GM21528 (cell line): ENCODE measurements around the gene FOXD1.
"Not testable (repeated sequence)": the region's sequence is repeated elsewhere in the genome, so short reads cannot be mapped to it uniquely, and the experiment has no call there.

ENCODE experiments used
- ATAC-seq: cut with Tn5 transposase; IDR thresholded peaks from one replicate; pipeline ENCODE4 v1.9.1; 2021; ENCODE audit warnings: mild to moderate bottlenecking, moderate library complexity; ENCODE audit not compliant: unreplicated experiment, low FRiP score

The FOXD1 gene

DNA sequence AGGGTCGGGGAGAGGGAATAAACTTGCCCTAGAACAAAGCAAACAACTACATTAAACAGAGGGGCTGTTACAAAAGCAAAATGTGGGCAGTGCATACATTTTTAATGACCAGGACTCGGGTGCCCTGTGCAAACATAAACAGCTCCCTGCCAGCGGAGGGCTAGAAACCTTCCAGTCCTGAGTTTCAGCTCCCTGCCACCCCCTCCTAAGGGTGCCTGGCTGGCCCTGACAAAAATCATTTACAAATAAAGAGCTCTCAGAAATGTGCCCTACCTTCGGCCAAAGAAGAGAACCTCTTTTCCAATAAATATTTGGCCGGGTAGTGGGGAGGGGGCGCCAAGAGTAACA, 29.5 kb downstream of the FOXD1 start:
- no peak for ATAC-seq

DNA sequence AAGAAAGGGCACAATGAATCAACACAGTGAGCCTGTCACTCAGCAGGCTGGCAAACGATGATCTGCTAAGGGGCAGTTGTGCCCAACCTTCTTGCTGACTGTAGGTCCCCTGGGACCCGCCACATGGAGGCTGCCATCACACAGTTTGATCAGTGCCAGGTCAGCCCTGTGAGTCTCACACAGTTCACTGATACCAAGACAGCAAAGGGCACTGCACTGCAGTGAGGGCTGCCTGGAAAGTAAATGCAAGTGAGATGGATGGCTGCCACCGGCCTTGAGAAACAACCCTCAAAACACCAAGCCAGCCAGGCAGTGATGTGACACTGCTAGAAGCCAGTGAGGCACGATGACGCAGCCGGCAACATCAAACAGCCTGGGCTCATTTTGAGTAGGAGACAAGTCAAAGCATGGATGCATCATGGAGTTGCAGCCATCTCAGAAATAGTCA, 30.3 kb downstream of the FOXD1 start:
- no peak for ATAC-seq

DNA sequence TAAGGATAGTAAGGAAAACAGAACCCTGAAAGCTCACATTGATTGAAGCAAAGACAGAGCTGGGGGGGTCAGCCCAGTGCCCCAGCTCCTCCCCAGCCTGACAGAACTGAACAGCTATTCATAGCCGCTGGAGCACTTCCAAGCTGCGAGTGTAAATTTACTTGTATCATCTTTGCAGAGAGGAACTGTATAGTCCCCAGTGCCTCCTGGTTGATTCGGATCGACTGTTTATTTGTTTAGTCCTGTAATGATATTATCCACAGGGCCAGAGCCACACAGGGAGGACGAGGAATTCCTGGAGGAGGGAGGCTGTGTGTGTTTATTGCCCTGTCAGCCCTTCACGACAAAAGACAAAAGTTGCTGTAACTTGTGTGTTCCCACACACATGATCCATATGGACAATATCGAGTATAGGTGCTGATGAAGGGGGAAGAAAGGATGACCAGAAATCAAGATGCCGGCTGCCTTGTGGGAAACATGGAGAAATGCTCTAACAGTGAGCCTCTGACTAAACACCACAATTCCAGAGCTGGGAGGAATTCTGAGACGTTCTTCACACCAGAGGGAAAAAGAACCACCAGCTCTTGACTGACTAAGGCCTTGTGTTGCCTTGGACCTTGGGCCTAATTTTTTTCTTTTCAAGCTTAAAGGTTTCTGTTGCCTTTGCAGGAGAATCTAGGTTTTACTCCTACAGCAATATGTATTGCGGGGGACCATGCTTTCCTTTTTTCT, 31.1 kb downstream of the FOXD1 start:
- ATAC-seq = no peak

DNA sequence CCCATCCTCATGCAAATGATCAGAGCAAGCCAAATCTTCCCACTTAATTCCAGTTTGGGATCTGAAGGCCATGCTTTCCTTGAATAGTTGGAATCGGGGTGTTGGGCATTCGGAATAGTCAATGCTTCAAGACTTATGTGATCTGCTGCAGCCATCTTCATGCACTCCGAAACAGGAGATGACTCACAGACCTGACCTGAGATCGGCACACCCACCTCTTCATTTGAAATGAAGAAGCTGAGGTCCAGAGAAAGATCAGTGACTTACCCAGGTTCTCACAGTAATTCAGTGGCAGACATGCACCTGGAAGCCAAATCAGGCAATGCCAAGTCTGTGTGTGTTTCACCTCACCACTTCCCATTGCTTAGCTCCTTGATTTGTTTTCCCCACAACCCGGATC, 33.0 kb downstream of the FOXD1 start:
- ATAC-seq = no peak

DNA sequence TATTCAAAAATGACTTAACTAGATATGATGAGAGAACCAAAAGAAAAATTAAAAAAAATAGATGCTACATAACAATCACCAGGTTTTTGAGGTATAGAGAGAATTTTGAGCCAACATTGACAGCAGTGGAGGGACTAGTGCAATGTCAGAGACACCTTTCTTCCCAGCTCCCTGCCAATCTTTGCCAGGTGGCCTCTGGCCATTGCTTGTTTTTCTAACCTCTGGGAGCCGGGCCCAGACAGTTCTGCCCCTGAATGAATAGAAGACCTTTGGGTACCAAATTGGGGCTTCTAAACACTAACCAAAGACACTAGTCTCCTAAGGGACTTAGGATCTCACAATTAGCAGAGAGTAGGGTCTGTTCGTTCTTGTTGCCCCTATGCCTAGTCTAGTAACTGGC, 33.4 kb downstream of the FOXD1 start:
- ATAC-seq = no peak

DNA sequence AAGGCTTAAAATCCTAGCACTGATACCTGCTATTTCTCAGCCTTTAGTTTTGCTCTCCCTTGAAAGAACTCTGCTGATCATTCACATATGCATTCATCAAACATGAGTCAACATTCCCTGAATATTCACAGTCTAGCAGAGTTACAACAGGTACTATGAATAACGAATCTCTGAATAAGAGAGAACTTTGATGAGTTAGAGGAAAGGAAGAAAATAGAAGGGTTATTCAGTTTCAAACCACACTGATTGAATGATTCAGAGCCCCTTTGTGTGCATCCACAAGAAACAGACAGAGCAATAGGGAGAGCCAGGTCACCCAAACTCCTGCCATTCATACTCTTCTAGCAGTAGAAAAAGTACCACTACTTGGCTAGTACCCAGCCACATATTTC, 36.0 kb downstream of the FOXD1 start:
- no peak for ATAC-seq

DNA sequence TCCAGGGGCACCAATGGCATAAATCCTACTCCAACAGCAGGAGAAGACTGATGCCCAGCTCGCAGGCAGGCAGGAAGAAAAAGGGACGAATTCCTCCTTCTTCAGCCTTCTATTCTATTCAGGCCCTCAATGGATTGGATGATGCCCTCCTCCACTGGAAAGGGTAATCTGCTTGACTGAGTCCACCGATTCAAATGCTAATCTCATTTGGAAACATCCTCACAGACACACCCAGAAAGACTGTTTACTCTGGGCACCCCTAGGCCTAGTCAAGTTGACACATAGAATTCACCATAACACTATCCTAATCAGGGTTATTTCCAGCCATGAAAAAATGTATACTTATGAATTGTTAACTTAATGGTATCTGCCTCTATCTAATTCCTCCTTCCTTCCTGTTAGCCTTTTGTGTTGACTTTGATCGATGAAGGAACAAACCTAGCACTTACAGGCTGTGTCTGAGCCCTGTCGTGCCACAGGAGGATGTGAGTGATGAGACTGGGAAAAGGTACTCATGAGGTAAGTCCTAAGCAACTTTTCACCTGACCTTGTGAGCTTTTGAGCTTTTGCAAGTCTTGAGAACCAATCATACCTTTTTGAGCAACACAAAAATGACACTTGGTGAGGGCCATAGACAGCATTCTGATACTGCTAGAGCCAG, 36.5 kb downstream of the FOXD1 start:
- no peak for ATAC-seq

DNA sequence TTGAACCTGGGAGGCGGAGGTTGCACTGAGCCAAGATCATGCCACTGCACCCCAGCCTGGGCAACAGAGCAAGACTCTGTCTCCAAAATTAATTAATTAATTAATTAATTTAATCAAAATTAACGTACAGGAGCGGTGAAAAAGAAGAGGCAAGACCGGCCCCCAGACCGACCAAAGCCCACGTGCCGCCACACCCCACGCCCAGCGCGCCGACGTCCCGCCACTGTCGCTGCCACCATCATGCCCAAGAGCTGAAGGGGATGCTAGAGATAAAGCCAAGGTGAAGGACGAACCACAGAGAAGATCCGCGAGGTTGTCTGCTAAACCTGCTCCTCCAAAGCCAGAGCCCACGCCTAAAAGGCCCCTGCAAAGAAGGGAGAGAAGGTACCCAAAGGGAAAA, 38.6 kb downstream of the FOXD1 start:
- not testable (repeated sequence) for ATAC-seq

DNA sequence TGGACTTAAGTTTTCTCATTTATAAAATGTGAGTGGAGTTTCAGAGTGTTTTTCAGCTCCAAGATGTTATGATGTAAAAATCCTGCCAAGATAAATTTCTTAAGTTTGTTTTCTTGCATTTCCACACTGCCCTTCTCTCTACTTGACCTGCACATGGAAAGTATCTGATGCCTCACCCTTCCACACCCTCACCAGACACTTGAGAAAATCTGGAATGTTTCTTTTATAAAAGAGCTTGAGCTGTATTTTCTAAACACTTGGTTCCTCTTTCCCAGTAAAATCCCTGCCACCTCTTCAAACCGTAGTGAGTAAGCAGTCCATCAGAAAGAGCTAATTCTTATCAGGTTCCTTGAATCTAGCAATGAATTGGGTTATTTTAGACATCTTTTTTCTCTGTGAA, 42.9 kb downstream of the FOXD1 start:
- ATAC-seq = no peak

DNA sequence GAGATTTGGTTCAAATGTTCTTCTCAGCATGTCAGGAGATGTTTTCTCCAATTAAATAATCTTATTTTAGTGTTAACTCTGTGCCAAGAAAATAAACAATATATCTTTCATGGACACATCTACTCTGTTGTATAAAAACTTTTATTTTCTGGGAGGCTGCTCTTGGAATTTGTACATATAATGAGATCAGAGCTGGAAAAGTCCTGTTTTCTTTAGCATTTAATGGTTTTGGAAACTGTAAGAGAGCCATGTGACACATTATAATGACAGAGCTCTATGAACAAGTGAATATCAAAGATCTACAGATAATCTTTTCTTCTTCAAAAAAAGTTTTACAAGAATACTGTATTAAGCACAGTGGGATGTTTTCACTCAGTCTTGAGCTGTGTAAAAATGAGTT, 48.8 kb downstream of the FOXD1 start:
- no peak for ATAC-seq
